ENCODE measurements around the gene UBE2F.

GRCh38 chr2:238027591-238028415 is 61.0 kb downstream of the UBE2F start:
- TF ChIP-seq EP300 (IDR thresholded peaks at IDR 0.05) (no peak), CTCF (IDR thresholded peaks at IDR 0.05) (no peak), POLR2A (IDR thresholded peaks at IDR 0.05) (no peak)

All from ovary (tissue), 3 donors.